IPS-20b (cell line): Measurements from ENCODE around the gene FOXJ2.
A peak's percentile ranks its signal among the peaks of the same experiment; 100 is the strongest.
"Not testable (repeated sequence)": the region's sequence is repeated elsewhere in the genome, so short reads cannot be mapped to it uniquely, and the experiment has no call there.

Experiments used
- H3K27ac ChIP-seq: one replicate; pipeline ENCODE4 v1.5.1; 2013; ENCODE audit warnings: low read length
- H3K27me3 ChIP-seq: 2 replicates; pipeline ENCODE4 v1.6.1; 2013; ENCODE audit warnings: mild to moderate bottlenecking, low read length, inconsistent platforms; ENCODE audit not compliant: insufficient read depth
- H3K36me3 ChIP-seq: 2 replicates; pipeline ENCODE4 v1.6.1; 2013; ENCODE audit warnings: low read depth, mild to moderate bottlenecking, inconsistent platforms, low read length, moderate library complexity; ENCODE audit not compliant: insufficient read depth
- H3K4me1 ChIP-seq: 2 replicates; pipeline ENCODE4 v1.6.1; 2013; ENCODE audit warnings: mild to moderate bottlenecking, control low read depth, inconsistent platforms, low read length, moderate library complexity; ENCODE audit not compliant: insufficient read depth
- H3K4me3 ChIP-seq: 2 replicates; pipeline ENCODE4 v1.5.1; 2013; ENCODE audit warnings: mild to moderate bottlenecking, low read length, inconsistent platforms
- H3K9ac ChIP-seq: 2 replicates; pipeline ENCODE4 v1.6.1; 2013; ENCODE audit warnings: low read depth, mild to moderate bottlenecking, inconsistent platforms, low read length, moderate library complexity
- H3K9me3 ChIP-seq: 2 replicates; pipeline ENCODE4 v1.6.1; 2013; ENCODE audit warnings: mild to moderate bottlenecking, low read depth, low read length, inconsistent platforms; ENCODE audit not compliant: insufficient read depth

FOXJ2 gene

GRCh38 chr12:8032242-8033152, at the start of gene FOXJ2:
Gene FOXJ2 (plus strand): TSS chr12:8032716. CDS start chr12:8039833, 7,117 bp downstream.
- Histone ChIP-seq H3K27me3 (no peaks in the 10 kb centered on the region), H3K36me3 (no peaks in the 10 kb centered on the region), H3K9me3 (no peaks in the 10 kb centered on the region), H3K4me3 (peak within 1 kb of the TSS; percentile 86), H3K9ac (peak within 1 kb of the TSS; percentile 84), H3K27ac (peak within 1 kb of the TSS; percentile 69), H3K4me1 (peaks cover 32% of the 10 kb centered on the region)

GRCh38 chr12:7983019-7983418, 49.5 kb upstream of the FOXJ2 start:
- not testable (repeated sequence) for H3K9me3 ChIP-seq, H3K9ac ChIP-seq, H3K4me3 ChIP-seq, H3K36me3 ChIP-seq, H3K4me1 ChIP-seq, H3K27me3 ChIP-seq, H3K27ac ChIP-seq

- not testable (repeated sequence) for H3K4me1 ChIP-seq, H3K9me3 ChIP-seq, H3K4me3 ChIP-seq, H3K9ac ChIP-seq, H3K27ac ChIP-seq, H3K27me3 ChIP-seq, H3K36me3 ChIP-seq
Measured at GRCh38 chr12:7983460-7983859, 49.1 kb upstream of the FOXJ2 start.

- Histone ChIP-seq H3K4me1 (no peaks in the 10 kb centered on the region), H3K27ac (no peak overlapping the region), H3K27me3 (no peaks in the 10 kb centered on the region), H3K4me3 (no peak overlapping the region), H3K36me3 (no peaks in the 10 kb centered on the region), H3K9me3 (no peaks in the 10 kb centered on the region), H3K9ac (no peak overlapping the region)
Measured at GRCh38 chr12:7984900-7985299, 47.6 kb upstream of the FOXJ2 start.

DNA sequence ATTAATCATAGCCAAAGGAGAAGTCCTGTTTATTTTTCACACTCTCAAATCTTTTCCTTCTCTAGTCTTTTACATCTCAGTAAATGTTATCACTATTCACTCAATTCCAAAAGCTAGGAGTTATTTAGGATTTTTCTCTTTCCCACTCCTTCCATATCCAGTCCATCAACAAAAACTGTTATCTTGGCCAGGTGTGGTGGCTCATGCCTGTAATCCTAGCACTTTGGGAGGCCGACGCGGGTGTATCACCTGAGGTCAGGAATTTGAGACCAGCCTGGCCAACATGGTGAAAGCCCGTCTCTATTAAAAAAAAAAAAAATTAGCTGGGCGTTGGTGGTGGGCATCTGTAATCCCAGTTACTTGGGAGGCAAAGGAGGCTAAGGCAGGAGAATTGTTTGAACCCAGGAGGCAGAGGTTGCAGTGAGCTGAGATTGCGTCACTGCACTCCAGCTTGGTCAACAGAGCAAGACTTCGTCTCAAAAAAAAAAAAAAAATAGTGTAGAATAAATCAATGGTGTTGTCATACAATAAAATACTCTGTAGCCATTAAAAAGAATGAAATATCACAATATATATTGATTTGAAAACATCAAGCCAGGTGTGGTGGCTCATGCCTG, 46.6 kb upstream of the FOXJ2 start:
- Histone ChIP-seq H3K9me3 (no peaks in the 10 kb centered on the region), H3K4me3 (no peak overlapping the region), H3K4me1 (no peaks in the 10 kb centered on the region; the same call in 1 of the 2 replicates), H3K27ac (no peak overlapping the region), H3K27me3 (no peaks in the 10 kb centered on the region), H3K36me3 (no peaks in the 10 kb centered on the region), H3K9ac (no peak overlapping the region)

DNA sequence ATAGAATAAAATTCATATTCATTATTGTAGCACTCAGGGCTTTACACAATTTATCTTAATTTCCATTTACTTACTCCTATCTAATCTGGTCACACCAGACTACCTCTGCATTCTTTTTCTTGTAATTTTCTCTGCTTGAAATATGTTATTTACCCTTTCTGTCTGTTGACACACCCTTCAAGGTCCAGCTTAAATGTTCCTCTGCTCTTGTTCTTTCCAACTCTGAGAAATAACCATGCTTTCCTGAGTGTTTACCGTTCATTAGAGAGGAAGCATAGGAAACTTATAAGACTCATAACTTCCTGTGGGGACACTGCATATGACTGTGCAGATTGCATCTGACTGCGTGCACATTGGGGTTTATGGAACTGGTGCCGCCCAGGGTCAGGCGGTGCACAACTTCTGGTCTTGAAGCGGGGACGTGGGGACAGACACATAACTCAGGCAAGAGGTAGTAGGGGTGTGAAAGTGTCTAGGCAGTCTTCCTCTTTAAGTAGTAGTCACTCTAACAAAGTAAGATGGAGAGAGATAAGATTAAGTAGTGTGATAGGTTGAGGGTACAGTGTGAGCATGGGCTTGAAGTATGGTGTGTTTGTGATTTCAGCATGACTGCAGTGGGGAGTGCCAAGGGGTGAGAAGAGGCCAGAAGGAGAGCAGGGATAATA, 42.6 kb upstream of the FOXJ2 start:
- no peak overlapping the region for H3K9ac ChIP-seq
- no peak overlapping the region for H3K27ac ChIP-seq
- H3K4me3 ChIP-seq, result no peak overlapping the region
- no peaks in the 10 kb centered on the region for H3K9me3 ChIP-seq
- no peaks in the 10 kb centered on the region for H3K27me3 ChIP-seq
- no peaks in the 10 kb centered on the region for H3K36me3 ChIP-seq
- H3K4me1 ChIP-seq, result peaks cover 12% of the 10 kb centered on the region; the same call in 1 of the 2 replicates

DNA sequence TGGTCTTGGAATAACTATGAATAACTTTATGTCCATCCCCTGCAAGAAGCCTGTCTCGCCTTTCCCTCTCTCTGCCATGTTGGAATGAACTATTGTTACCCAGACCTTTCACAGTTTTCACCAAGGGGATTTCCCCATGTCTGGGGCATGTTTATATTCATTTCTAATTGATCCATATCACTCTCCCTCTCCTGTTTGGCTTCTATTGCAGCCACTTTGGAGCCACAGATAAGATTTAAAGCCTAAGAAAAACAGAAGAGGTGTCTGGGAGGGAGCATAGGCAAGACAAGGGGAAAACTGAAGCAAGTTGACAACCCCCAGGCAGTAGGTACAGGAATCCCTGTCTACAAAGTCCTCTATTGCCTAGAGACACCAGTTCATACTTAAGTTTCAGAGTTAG, 41.0 kb upstream of the FOXJ2 start:
- Histone ChIP-seq H3K27ac (no peak overlapping the region), H3K9me3 (no peaks in the 10 kb centered on the region), H3K27me3 (no peaks in the 10 kb centered on the region), H3K36me3 (no peaks in the 10 kb centered on the region), H3K4me3 (no peak overlapping the region), H3K9ac (no peak overlapping the region), H3K4me1 (peaks cover 12% of the 10 kb centered on the region; the same call in 1 of the 2 replicates)

DNA sequence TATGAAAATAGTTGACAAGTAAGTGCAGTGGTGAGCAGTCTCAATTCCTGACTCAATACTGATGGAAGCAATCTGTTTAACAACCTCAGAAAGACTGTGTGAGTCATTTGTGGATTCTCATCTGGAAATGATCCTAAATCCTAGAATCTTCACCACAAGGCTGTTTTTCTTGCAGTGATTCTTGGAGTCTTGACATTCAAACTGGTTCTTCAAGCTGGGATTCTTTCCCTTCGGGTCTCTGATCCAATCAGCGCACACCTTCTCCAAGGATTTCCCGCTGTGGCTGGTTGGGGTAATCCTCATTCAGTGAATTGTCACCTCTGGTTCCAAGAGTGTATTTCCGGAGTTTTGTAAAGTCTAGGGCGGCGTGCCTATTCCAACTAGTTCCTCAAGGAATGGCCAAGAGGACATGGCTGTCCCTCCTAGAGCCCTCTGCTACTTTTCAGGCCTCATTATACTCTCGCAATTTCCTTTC, 37.7 kb upstream of the FOXJ2 start:
- H3K9ac ChIP-seq, result no peak overlapping the region
- H3K27ac ChIP-seq, result no peak overlapping the region
- no peaks in the 10 kb centered on the region for H3K27me3 ChIP-seq
- H3K36me3 ChIP-seq, result no peaks in the 10 kb centered on the region
- peaks cover 12% of the 10 kb centered on the region; the same call in 1 of the 2 replicates for H3K4me1 ChIP-seq
- H3K4me3 ChIP-seq, result no peak overlapping the region
- H3K9me3 ChIP-seq, result peaks cover 10% of the 10 kb centered on the region; the same call in 1 of the 2 replicates

- H3K36me3 ChIP-seq, result no peaks in the 10 kb centered on the region
- H3K9me3 ChIP-seq, result peaks cover 10% of the 10 kb centered on the region; the same call in 1 of the 2 replicates
- H3K27me3 ChIP-seq, result no peaks in the 10 kb centered on the region
- H3K27ac ChIP-seq, result no peak overlapping the region
- H3K4me3 ChIP-seq, result no peak overlapping the region
- no peak overlapping the region for H3K9ac ChIP-seq
- peaks cover 12% of the 10 kb centered on the region; the same call in 1 of the 2 replicates for H3K4me1 ChIP-seq
Measured at GRCh38 chr12:7995266-7995963, 37.1 kb upstream of the FOXJ2 start.

- not testable (repeated sequence) for H3K9ac ChIP-seq, H3K4me1 ChIP-seq, H3K27ac ChIP-seq, H3K4me3 ChIP-seq, H3K27me3 ChIP-seq, H3K9me3 ChIP-seq, H3K36me3 ChIP-seq
Measured at GRCh38 chr12:8000827-8001226, 31.7 kb upstream of the FOXJ2 start.

DNA sequence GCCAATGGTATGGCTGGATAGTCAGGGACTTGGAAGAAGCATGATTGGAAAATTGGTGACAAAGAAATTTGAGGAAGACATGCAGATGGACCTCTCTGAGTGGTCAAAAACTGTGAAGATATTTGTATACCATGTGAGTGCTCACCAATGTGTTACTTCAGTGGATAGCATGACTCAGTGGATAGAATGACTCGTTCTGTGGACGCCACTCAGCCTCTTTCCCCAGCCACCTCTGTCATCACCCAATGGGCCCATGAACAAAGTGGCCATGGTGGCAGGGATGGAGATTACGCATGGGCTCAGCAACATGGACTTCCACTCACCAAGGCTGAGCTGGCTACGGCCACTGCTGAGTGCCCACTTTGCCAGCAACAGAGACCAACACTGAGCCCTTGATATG, 31.0 kb upstream of the FOXJ2 start:
- H3K4me1 ChIP-seq, H3K36me3 ChIP-seq, H3K9ac ChIP-seq, H3K4me3 ChIP-seq, H3K27me3 ChIP-seq, H3K9me3 ChIP-seq, H3K27ac ChIP-seq: not testable (repeated sequence)
